Activated B cell treated with CpG ODN at 0.5 μM for 24 hours (primary cell): ENCODE data around the gene PSMD5. TPM values are rescaled to one million over a fixed set of nuclear protein-coding genes. Genes with fewer than 3 reads are reported as not detected.

Source experiments
- ATAC-seq: fragments of 200-7000 bp; cut with Tn5 transposase; one replicate; pipeline ENCODE4 v1.10.0; 2021; ENCODE audit warnings: low read depth, mild to moderate bottlenecking, moderate library complexity
- CTCF ChIA-PET: fragments of 350-600 bp; sonication (Branson Sonifier 250); formaldehyde crosslinking; loops from one replicate; lab custom pipeline; 2021; ENCODE audit warnings: antibody characterized with exemption; lab: Charles Lee
- POLR2A ChIA-PET: fragments of 350-600 bp; sonication (Branson Sonifier 250); formaldehyde crosslinking; loops from one replicate; lab custom pipeline; 2021; ENCODE audit warnings: antibody characterized with exemption; lab: Charles Lee
- DNase-seq: peaks from one replicate; pipeline ENCODE4 v3.0.0; 2022
- H3K27ac Mint-ChIP-seq: one replicate; pipeline ENCODE4 v1.8.0; 2020; ENCODE audit warnings: mixed read lengths
- H3K27me3 Mint-ChIP-seq: one replicate; pipeline ENCODE4 v1.8.0; 2021; ENCODE audit warnings: mixed read lengths
- H3K36me3 Mint-ChIP-seq: one replicate; pipeline ENCODE4 v1.8.0; 2021; ENCODE audit warnings: low read depth, mixed read lengths
- H3K4me1 Mint-ChIP-seq: one replicate; pipeline ENCODE4 v1.8.0; 2021; ENCODE audit warnings: mixed read lengths
- H3K4me3 Mint-ChIP-seq: one replicate; pipeline ENCODE4 v1.8.0; 2020; ENCODE audit warnings: mild to moderate bottlenecking, mixed read lengths
- H3K9me3 Mint-ChIP-seq: one replicate; pipeline ENCODE4 v1.8.0; 2020; ENCODE audit warnings: mixed read lengths
- intact Hi-C: fragments of 100-400 bp; cut with micrococcal nuclease; formaldehyde crosslinking; loops from one replicate; pipeline ENCODE4 v1.15.1; 2024
- total RNA-seq: library from RNA; stranded (reverse); gene quantifications from 2 replicates; pipeline ENCODE4 v1.2.3, GENCODE V29; 2022
- TF ChIP-seq, protein P1 (sequence below): fragments of 200-600 bp; IDR thresholded peaks from one replicate; pipeline ENCODE4 v1.8.0; 2022; ENCODE audit warnings: antibody characterized with exemption, mild to moderate bottlenecking

The PSMD5 gene
- total RNA-seq, 1 donor from 2014 or later = 38.9 TPM

- POLR2A ChIA-PET = no interaction called here
- intact Hi-C loops = no loop called here
- TF ChIP-seq, protein P1, sequence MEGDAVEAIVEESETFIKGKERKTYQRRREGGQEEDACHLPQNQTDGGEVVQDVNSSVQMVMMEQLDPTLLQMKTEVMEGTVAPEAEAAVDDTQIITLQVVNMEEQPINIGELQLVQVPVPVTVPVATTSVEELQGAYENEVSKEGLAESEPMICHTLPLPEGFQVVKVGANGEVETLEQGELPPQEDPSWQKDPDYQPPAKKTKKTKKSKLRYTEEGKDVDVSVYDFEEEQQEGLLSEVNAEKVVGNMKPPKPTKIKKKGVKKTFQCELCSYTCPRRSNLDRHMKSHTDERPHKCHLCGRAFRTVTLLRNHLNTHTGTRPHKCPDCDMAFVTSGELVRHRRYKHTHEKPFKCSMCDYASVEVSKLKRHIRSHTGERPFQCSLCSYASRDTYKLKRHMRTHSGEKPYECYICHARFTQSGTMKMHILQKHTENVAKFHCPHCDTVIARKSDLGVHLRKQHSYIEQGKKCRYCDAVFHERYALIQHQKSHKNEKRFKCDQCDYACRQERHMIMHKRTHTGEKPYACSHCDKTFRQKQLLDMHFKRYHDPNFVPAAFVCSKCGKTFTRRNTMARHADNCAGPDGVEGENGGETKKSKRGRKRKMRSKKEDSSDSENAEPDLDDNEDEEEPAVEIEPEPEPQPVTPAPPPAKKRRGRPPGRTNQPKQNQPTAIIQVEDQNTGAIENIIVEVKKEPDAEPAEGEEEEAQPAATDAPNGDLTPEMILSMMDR = no peak
- Mint-ChIP-seq H3K4me1 (peaks cover 3% of the 10 kb centered on the region), H3K9me3 (no peaks in the 10 kb centered on the region), H3K4me3 (no peak overlapping the region), H3K27me3 (no peaks in the 10 kb centered on the region), H3K36me3 (peaks cover 26% of the 10 kb centered on the region), H3K27ac (no peak overlapping the region)
- no peak for DNase-seq
- ATAC-seq = no peak
- CTCF ChIA-PET = no interaction called here
These were observed 14.0 kb upstream of the PSMD5 start for GRCh38 chr9:120856700-120857099.

GRCh38 chr9:120855827-120856670 is 13.3 kb upstream of the PSMD5 start:
- DNase-seq (no peak), ATAC-seq (no peak)
- ChIA-PET CTCF (no interaction called here), POLR2A (no interaction called here)
- Mint-ChIP-seq H3K36me3 (peaks cover 24% of the 10 kb centered on the region), H3K9me3 (no peaks in the 10 kb centered on the region), H3K4me1 (peaks cover 3% of the 10 kb centered on the region), H3K27me3 (no peaks in the 10 kb centered on the region), H3K27ac (no peak overlapping the region), H3K4me3 (no peak overlapping the region)
- TF ChIP-seq, protein P1 = no peak
- intact Hi-C loops = no loop called here

DNA sequence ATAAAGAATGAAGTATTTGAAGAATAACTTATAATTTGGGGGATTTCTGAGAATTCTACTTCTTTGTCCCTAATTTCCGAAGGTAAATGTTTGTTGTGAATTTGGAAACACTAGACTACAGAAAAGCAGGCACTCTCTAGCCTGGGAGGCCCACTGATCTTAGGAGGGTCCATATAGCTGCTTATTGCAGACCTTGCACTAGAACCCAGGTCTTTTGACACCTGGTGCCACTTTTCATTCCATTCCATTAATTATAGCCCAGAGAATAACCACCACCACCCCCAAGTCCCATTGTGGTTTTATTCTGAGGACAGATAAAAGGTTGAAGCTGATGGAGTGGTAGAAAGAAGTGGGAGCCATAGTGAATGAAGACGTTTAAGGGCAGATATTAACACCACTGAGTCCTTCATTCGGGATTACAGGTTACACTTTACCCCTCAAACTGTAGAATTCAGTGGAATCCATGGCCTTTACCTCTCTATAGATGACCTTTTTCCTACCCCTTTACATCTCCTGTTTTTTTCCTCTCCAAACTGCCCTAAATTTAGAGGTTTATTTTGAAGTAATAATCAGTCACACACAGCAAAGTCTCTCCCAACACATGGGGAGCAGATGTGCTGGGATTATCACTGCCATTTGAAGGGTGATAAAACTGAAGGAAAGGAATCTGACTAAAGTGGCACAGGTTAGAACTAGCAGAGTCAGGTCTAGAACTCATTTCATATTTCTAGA is 12.0 kb upstream of the PSMD5 start:
- Mint-ChIP-seq H3K36me3 (peaks cover 12% of the 10 kb centered on the region), H3K27me3 (no peaks in the 10 kb centered on the region), H3K4me3 (no peak overlapping the region), H3K4me1 (peaks cover 3% of the 10 kb centered on the region), H3K27ac (no peak overlapping the region), H3K9me3 (no peaks in the 10 kb centered on the region)
- ATAC-seq = no peak
- POLR2A ChIA-PET = interaction anchor here (0.5 kb wide), 1 partner anchor 274 kb away, joined by 3 read pairs; no protein-coding TSS in a partner anchor
- CTCF ChIA-PET = no interaction called here
- TF ChIP-seq, protein P1 = no peak
- DNase-seq = no peak
- intact Hi-C loops = no loop called here

- H3K4me1 Mint-ChIP-seq = no peaks in the 10 kb centered on the region
- no peaks in the 10 kb centered on the region for H3K27me3 Mint-ChIP-seq
- ATAC-seq (no peak), DNase-seq (no peak)
- H3K36me3 Mint-ChIP-seq = peaks cover 7% of the 10 kb centered on the region
- POLR2A ChIA-PET = no interaction called here
- no peaks in the 10 kb centered on the region for H3K9me3 Mint-ChIP-seq
- no peak overlapping the region for H3K4me3 Mint-ChIP-seq
- intact Hi-C loops = no loop called here
- TF ChIP-seq, protein P1 = no peak
- H3K27ac Mint-ChIP-seq = no peak overlapping the region
- CTCF ChIA-PET = no interaction called here
These were observed 10.5 kb upstream of the PSMD5 start for GRCh38 chr9:120853198-120853597.
